HL-60/S4 (cell line): ENCODE data around the gene NT5C3A.
"Not testable (repeated sequence)": the region's sequence is repeated elsewhere in the genome, so short reads cannot be mapped to it uniquely, and the experiment has no call there.

Source experiments
- in situ Hi-C: fragments of 300-500 bp; cut with MboI; formaldehyde crosslinking; loops from 2 replicates; pipeline ENCODE4 v1.14.3; 2022; ENCODE audit warnings: low sequenced_read_pairs

Gene NT5C3A

DNA sequence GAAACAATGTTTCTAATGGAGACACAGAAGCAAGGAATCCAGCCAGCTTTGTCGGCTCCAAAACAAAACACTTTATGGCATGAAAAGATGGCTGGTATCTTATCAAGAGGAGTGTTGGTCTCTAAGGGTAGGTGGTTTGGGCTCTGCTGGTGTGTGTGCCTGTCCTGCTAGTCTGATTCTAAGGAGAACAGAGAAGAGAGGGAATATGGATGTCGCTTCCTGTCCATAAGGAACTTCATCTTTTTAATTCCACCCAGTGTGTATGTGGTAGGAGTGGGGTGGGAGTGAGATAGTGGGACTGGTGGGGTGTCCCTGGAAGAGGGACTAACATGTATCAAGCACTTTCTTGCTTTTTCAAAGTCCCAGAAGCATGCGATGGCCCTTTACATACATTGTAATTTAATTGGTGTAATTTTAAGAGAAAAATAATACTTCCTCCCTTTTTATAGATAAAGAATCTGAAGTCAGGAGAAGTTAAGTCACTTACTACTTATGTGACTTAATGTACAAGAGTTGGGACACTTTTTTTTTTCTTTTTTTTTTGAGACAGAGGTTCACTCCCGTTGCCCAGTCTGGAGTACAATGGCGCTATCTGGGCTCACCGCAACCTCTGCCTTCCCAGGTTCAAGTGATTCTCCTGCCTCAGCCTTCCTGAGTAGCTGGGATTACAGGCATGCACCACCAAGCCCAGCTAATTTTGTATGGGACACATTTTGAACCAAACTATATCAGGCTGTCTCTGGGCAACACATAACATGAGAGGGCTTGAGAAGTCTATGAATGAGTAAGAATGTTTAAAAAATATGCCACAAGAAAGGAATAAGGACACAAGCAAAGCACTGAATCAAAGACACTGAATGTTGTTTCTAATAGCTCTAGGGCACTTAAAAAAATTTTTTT is 18.8 kb downstream of the NT5C3A start:
- in situ Hi-C loops: no loop called here

DNA sequence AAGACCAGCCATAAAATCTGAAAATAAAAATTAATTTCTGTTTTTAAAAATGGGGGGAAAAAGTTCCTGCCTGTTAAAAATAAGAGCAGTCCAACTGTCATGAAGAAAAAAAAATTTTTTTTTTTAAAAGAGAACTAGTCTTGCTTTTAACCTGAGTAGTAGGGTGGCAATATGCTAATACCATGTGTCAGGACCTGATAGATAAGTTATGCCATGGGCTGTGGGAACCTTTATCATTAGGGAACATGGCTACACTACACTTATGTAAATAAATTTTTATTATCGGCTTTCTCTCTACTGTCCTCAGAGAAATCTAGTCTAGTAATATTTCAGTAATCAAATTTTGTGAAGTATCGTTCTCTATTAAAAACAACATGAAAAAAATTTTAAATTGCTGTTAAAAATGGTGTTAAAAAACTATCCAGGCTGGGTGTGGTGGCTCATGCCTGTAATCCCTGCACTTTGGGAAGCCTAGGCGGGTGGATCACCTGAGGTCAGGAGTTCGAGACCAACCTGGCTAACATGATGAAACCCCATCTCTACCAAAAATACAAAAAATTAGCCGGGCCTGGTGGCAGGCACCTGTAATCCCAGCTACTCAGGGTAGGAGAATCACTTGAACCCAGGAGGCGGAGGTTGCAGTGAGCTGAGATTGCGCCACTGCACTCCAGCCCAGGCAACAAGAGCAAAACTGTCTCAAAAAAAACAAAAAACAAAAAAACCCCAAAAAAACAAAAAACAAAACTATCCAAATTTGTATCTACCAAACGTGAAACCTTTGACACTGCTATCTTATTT is 20.7 kb downstream of the NT5C3A start:
- in situ Hi-C loops: no loop called here

GRCh38 chr7:33040803-33041516 is 21.6 kb downstream of the NT5C3A start:
- in situ Hi-C loops: no loop called here

- in situ Hi-C loops: no loop called here
Observed at GRCh38 chr7:33039903-33040292, 22.7 kb downstream of the NT5C3A start.

DNA sequence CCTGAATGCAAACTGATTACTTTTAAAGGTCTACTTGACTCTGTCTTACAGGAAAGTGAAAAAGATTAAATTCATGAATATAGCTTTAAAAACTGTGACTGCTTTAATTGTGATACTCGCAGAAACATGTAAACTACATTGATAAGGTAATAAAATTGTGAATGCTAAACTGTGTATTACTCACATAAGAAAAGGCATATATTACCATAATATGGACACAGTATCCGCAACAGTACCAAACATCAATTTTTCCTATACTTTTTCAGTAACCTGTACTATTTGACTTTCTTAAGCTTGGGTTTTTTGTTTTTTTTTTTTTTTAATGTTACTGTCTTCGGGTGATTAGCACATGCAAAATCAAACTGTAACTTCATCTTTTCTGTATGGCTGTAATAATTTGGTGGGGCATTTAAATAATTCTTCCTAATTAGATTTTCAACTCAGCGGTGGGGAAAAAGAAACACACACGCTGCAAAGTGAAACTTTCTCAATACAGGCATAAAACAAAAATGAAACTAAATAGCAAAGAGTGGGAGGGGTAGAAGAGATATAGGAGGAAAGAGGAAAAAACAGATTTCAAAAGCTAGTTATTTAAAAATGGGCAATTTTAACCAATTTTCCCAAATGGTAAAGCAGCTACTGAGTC is 23.2 kb downstream of the NT5C3A start:
- in situ Hi-C loops: no loop called here

GRCh38 chr7:33038639-33039038 is 23.9 kb downstream of the NT5C3A start:
- in situ Hi-C loops: no loop called here

DNA sequence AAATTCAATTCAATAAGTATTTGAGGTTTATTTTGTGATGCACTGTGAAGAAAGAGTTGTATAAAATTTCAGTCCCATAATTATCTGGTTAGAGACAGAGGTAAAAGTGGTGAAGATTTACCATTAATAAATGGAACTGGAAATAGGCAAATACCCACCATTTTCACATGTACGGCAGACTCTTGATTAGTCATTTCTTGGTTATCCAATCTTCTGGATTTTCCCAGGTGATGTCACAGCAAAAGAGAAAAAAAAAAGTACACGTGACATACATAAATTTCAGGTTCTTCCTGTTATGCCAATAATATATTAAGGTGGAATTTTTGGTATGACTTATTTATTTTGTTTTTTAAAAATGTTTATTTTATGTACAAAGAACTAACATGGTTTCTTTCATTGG is 26.8 kb downstream of the NT5C3A start:
- in situ Hi-C loops: no loop called here

GRCh38 chr7:33024189-33024757 is 38.3 kb downstream of the NT5C3A start:
- in situ Hi-C loops: no loop called here

- in situ Hi-C loops: no loop called here
Observed at GRCh38 chr7:33012364-33012763, 50.2 kb downstream of the NT5C3A start.

DNA sequence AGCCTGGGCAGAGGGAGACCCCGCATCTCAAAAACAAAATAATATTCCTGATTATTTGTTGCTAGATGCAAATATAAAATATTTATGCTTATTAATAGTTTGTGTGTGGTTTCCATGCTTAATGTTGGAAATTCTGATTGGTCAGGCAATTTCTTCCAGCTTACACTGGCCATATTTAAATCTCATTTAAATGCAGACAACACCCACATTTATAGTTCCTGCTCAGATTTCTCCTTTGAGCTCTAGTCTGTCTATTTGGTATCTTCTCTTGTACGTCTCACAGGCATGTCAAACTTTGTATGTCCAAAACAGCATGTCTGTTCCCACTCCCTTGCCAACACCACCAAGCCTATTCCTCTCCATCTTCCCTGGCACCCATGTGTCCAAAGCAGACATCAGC is 52.8 kb downstream of the NT5C3A start:
- in situ Hi-C loops: no loop called here

- in situ Hi-C loops: not testable (repeated sequence)
Observed at GRCh38 chr7:33005690-33006089, 56.9 kb downstream of the NT5C3A start.

GRCh38 chr7:33005193-33005592 is 57.4 kb downstream of the NT5C3A start:
- in situ Hi-C loops: not testable (repeated sequence)

GRCh38 chr7:33004104-33004616 is 58.4 kb downstream of the NT5C3A start:
- in situ Hi-C loops: not testable (repeated sequence)

- in situ Hi-C loops: not testable (repeated sequence)
Observed at GRCh38 chr7:33003111-33003510, 59.5 kb downstream of the NT5C3A start.

GRCh38 chr7:32999380-32999779 is 63.2 kb downstream of the NT5C3A start:
- in situ Hi-C loops: not testable (repeated sequence)

DNA sequence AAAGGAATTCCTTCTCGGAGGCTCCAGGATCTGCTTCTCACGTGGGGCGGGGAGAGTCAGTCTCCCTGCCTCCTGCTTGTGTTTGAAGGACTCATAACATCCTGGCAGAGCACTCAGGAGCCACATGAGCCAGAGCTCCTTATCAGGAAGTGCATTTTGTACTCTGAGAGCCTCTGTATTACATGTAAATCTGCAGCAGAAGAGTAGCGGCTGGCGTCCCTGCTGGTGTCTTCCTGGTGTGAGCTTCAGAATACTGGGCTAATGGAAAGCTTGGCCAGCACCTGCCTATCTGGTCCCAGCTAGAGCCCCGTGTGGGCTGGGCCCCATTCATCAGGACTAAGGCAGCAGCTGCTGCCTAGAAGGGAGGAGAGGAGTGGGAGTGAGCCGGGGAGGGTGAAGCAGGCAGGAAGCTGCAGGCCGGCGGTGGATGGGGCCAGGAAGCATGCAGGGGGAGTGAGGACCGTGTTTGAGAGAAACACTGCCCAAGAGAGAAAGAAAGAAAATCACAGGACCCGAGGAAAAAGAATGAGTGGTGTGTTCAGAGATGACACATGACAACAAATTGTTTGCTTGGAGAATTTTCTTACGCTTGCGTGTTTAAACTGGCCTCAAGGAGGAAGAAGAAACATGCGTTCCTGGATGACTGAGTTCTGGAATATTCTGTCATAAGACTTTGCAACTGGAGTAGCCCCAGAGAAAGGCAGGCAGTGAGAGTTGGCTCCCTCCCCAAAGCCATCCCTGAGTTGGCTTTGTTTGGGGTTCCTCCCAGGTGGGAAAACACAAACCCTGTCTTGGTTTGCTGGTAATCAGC is 64.0 kb downstream of the NT5C3A start:
- in situ Hi-C loops: not testable (repeated sequence)

GRCh38 chr7:32997956-32998355 is 64.6 kb downstream of the NT5C3A start:
- in situ Hi-C loops: not testable (repeated sequence)

DNA sequence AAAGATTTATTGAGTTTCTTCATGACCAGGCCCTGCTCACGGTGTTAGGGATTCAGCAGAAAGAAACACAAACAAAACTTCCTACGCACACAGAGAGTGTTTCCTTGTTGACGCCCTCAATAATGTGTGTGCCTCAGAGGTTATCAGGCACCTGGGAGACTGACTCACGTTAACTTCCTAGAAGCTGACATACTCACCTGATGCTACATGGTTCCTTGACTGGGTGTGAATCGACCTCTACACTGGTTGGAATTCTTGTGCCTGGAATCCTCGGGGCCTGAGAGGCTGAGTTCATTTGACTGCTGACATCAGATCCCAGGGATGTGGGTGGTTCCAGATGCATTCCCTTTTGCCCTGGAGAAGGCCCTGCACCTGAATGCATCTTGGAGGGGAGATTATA is 69.8 kb downstream of the NT5C3A start:
- in situ Hi-C loops: not testable (repeated sequence)

DNA sequence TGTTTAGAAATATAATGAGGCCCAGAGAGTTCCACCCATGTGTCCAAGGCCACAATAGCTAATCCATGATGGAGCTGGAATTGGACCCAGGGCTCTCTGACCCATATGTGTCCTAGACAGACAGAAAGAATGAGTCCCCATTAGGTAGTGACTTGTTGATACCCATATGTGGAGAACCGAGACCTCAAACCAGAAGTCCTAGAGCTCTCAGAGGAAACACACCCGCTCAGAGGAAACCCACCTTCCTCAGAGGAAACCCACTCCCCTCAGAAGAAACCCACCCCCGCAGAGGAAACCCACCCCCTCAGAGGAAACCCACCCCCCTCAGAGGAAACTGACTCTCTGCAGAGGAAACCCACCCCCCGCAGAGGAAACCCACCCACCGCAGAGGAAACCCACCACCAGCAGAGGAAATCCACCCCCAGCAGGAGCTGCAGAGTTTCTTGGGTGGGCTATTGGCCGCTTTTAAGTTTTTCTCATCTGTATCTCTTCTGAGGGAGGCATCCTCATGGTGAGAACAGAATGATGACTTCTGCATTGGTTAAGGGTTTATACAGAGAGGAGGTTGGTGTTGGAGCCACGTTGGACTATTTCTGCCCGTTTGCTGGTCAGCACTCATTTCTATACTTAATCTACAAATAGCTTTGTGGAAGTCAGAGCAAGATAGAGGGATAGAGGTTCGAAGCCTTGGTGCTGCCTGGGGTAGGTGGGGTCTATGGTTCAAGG is 70.4 kb downstream of the NT5C3A start:
- in situ Hi-C loops: not testable (repeated sequence)
